Measurements from ENCODE around the gene ARSI. TPM values are rescaled to one million over a fixed set of nuclear protein-coding genes. Genes with fewer than 3 reads are reported as not detected.

ARSI gene
- total RNA-seq, 2 donors from 2014 or later: 0.26 TPM; not detected in 1

DNA sequence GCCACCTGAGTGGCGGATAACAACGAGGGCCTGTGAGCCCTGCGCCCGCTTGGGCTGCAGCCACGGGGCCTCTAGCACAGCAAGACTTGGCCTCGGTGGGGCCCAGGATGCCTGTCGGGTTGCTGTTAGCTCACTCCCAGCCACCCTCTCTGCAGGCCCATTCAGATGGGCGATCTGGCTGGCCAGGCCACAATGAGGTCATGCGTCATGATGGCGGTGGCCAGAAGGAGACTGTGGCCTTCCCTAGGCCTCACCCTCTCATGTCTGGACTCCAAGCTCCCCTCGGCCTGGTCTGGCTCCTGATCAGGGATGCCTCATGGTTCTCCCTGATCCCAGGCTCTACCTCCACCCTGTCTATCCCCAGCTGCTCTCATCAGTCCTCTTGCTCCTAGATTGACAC lies 35.8 kb upstream of the ARSI start:
- H3K4me1 ChIP-seq: no peaks in the 10 kb centered on the region
- H3K9me3 ChIP-seq: no peaks in the 10 kb centered on the region
- H3K36me3 ChIP-seq (replicated peaks in 1 of 2; ENCODE audit: insufficient read depth in 1 of 2, low read depth in 2 of 2): no peaks in the 10 kb centered on the region
- H3K4me3 ChIP-seq: no peak overlapping the region
- no peak for DNase-seq
- WGBS, 2 donors: 91% methylated on average over 4 to 11 of the region's 11 CpGs
- H3K27ac ChIP-seq: no peak overlapping the region
- no peaks in the 10 kb centered on the region for H3K27me3 ChIP-seq
- TF ChIP-seq, protein P1, sequence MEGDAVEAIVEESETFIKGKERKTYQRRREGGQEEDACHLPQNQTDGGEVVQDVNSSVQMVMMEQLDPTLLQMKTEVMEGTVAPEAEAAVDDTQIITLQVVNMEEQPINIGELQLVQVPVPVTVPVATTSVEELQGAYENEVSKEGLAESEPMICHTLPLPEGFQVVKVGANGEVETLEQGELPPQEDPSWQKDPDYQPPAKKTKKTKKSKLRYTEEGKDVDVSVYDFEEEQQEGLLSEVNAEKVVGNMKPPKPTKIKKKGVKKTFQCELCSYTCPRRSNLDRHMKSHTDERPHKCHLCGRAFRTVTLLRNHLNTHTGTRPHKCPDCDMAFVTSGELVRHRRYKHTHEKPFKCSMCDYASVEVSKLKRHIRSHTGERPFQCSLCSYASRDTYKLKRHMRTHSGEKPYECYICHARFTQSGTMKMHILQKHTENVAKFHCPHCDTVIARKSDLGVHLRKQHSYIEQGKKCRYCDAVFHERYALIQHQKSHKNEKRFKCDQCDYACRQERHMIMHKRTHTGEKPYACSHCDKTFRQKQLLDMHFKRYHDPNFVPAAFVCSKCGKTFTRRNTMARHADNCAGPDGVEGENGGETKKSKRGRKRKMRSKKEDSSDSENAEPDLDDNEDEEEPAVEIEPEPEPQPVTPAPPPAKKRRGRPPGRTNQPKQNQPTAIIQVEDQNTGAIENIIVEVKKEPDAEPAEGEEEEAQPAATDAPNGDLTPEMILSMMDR (IDR thresholded peaks at IDR 0.05): no peak
- TF ChIP-seq POLR2A (IDR thresholded peaks at IDR 0.05): no peak
- no peak for ATAC-seq
- intact Hi-C loops (cut with DNase I): no loop called here

DNA sequence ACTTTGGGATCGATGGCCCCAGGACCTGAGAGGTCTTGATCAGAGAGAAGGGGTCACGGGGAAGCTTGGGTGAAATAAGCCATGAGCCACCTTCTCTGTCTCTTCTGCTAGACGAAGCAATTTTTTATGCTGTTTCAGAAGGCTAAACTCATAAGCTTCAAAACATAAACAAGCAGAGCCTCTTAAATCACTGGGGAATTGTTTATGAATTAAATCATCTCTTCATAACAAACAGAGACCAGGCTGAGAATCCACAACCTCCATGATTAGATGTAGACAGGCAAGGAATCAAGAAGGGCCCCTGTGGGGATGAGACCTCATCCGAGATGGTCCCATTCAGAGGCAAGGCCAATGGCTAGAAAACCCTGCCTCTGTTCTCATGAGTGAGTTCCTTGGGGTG lies 33.1 kb upstream of the ARSI start:
- Histone ChIP-seq H3K4me1 (no peaks in the 10 kb centered on the region), H3K9me3 (no peaks in the 10 kb centered on the region), H3K27ac (no peak overlapping the region), H3K27me3 (no peaks in the 10 kb centered on the region), H3K4me3 (no peak overlapping the region), H3K36me3 (replicated peaks in 1 of 2; ENCODE audit: insufficient read depth in 1 of 2, low read depth in 2 of 2) (no peaks in the 10 kb centered on the region)
- DNase-seq (no peak), ATAC-seq (no peak)
- TF ChIP-seq POLR2A (IDR thresholded peaks at IDR 0.05): no peak
- TF ChIP-seq, protein P1 (IDR thresholded peaks at IDR 0.05): no peak
- intact Hi-C loops (cut with DNase I): no loop called here
- 78 to 84% methylated on average over 4 of the region's 4 CpGs for WGBS, 2 donors

DNA sequence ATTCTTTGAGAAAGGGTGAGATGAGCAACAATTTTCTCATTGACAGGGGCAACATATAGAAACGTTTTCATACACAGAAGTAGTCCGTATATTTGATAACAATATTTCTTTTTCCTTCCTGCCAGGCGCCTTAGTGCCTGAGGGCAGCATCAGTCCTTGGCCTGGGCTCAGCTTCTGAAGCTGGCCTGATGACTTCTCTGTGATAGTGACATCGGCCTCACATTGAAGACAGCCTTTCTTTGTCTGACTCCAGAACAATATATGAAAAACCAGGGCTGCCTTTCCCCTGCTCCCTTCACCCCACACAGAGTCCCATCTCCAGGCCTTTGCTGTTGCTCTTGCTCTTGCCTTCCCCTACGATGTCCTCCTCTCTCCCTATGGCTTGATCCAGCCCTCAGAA lies 30.7 kb upstream of the ARSI start:
- no peak for ATAC-seq
- no peaks in the 10 kb centered on the region for H3K27me3 ChIP-seq
- TF ChIP-seq, protein P1 (IDR thresholded peaks at IDR 0.05): no peak
- no peak for TF ChIP-seq POLR2A (IDR thresholded peaks at IDR 0.05)
- H3K27ac ChIP-seq: no peak overlapping the region
- no peak for DNase-seq
- intact Hi-C loops (cut with DNase I): no loop called here
- 68 to 74% methylated on average over 5 of the region's 5 CpGs for WGBS, 2 donors
- H3K4me3 ChIP-seq: no peak overlapping the region
- no peaks in the 10 kb centered on the region for H3K4me1 ChIP-seq
- no peaks in the 10 kb centered on the region for H3K9me3 ChIP-seq
- no peaks in the 10 kb centered on the region for H3K36me3 ChIP-seq (replicated peaks in 1 of 2; ENCODE audit: insufficient read depth in 1 of 2, low read depth in 2 of 2)

DNA sequence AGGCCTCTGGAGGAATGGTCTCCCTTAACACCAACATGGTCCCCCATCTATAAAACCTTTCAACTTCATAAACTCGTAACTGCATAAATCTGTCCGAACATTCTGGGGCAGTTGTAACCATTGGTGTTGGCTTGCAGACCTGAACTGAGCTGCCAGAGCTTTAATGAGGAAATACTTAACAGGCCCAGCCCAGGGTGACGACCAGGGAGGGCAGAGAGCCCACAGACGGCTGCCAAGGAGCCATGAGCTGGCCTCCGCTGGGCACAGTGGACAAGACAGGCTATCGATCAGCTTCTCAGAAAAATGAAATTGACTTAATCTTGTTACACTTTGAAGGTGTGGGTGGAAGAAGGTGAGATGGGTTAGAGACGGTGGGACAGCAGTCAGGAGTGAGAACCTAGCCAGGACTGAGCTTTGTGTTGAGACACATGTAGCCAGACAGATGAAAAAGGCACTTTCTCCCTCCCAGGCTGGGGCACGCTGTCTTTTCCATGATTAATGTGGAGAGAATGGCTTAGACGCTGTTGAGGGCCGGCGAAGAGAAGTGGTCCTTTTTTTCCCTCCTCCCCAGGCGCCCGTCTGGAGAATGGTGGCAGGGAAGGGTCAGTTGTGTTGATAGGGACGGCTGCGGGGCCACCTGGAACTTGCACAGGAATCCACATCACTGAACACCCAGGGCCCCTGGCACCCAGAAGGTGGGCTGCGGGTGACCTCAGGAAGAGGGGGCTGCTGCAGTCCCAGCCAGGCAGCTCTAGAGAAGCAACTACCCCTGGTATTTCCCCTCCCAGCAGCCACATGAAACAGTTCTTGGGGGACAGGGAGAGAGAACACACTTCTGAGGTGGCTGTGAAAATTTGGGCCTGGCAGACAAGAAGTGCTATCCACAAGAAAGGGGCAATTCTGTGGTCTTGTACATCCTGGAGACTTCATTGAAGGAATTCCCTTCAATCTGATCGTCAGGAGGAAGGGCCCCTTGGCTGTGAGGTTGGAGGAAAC lies 27.5 kb upstream of the ARSI start:
- no peaks in the 10 kb centered on the region for H3K36me3 ChIP-seq (replicated peaks in 1 of 2; ENCODE audit: insufficient read depth in 1 of 2, low read depth in 2 of 2)

More for the DNA sequence above, 27.5 kb upstream of the ARSI start:
- no peak for ATAC-seq
- intact Hi-C loops (cut with DNase I): no loop called here
- TF ChIP-seq, protein P1 (IDR thresholded peaks at IDR 0.05): no peak
- TF ChIP-seq POLR2A (IDR thresholded peaks at IDR 0.05): no peak
- Histone ChIP-seq H3K4me1 (no peaks in the 10 kb centered on the region), H3K27ac (no peak overlapping the region), H3K4me3 (no peak overlapping the region), H3K9me3 (no peaks in the 10 kb centered on the region), H3K27me3 (no peaks in the 10 kb centered on the region)
- WGBS, 2 donors: 75 to 84% methylated on average over 15 to 17 of the region's 17 CpGs
- DNase-seq: no peak
